H1 (cell line): ENCODE data around the gene SEPTIN7. TPM values are rescaled to one million over a fixed set of nuclear protein-coding genes. Genes with fewer than 3 reads are reported as not detected.

Experiments used
- CTCF ChIA-PET: fragments of 300-600 bp; sonication (Branson Sonifier 250); formaldehyde crosslinking; loops from one replicate; lab custom pipeline; 2021; ENCODE audit not compliant: partially characterized antibody; lab: Charles Lee
- POLR2A ChIA-PET: fragments of 300-600 bp; sonication (Branson Sonifier 250); formaldehyde crosslinking; loops from one replicate; lab custom pipeline; 2021; ENCODE audit warnings: inconsistent platforms; ENCODE audit not compliant: partially characterized antibody; lab: Charles Lee
- DNase-seq, 2 experiments: peaks; one replicate each; pipeline versions ENCODE4 v3.0.0 to v3.0.0-alpha.2; 2010 to 2022; ENCODE audit warnings: low spot score in 2 of 2, low read depth in 1 of 2, mixed read lengths in 1 of 2
- FAIRE-seq: peaks from 2 replicates; lab custom pipeline; 2011; peaks lifted over from hg19 to GRCh38; lab: Jason Lieb, UNC
- H2AFZ ChIP-seq: 2 replicates; pipeline ENCODE4 v1.8.1; 2012; ENCODE audit warnings: low read length, inconsistent platforms
- H2AK5ac ChIP-seq: 2 replicates; pipeline ENCODE4 v1.6.1; 2013; ENCODE audit warnings: low read depth, low read length
- H2BK120ac ChIP-seq: replicated peaks from 2 replicates; pipeline ENCODE3; 2013; ENCODE audit warnings: low read depth, low read length, inconsistent platforms
- H2BK12ac ChIP-seq: 2 replicates; pipeline ENCODE4 v1.6.1; 2013; ENCODE audit warnings: low read depth, low read length
- H2BK15ac ChIP-seq: 2 replicates; pipeline ENCODE4 v1.6.1; 2013; ENCODE audit warnings: low read length
- H2BK20ac ChIP-seq: 2 replicates; pipeline ENCODE4 v1.6.1; 2013; ENCODE audit warnings: low read length
- H2BK5ac ChIP-seq: 2 replicates; pipeline ENCODE4 v1.6.1; 2013; ENCODE audit warnings: low read depth, low read length
- H3K14ac ChIP-seq: 2 replicates; pipeline ENCODE4 v1.6.1; 2013; ENCODE audit warnings: inconsistent platforms; ENCODE audit not compliant: insufficient read length
- H3K18ac ChIP-seq: 2 replicates; pipeline ENCODE4 v1.6.1; 2013; ENCODE audit warnings: low read length; ENCODE audit errors: extremely low read depth
- H3K23ac ChIP-seq: 2 replicates; pipeline ENCODE4 v1.6.1; 2013; ENCODE audit warnings: inconsistent platforms; ENCODE audit not compliant: insufficient read length
- H3K23me2 ChIP-seq: 2 replicates; pipeline ENCODE4 v1.6.1; 2013; ENCODE audit warnings: low read depth, low read length
- H3K27ac ChIP-seq: 2 replicates; pipeline ENCODE4 v1.6.1; 2011; ENCODE audit warnings: low read depth, low read length, inconsistent platforms
- H3K27me3 ChIP-seq, 4 experiments: replicated peaks in 1 of 4; 1 replicate in 1 of 4; 2 replicates in 3 of 4; pipeline versions ENCODE4 v1.6.1 to v1.8.1; 2011 to 2013; ENCODE audit warnings: low read length in 3 of 4, mild to moderate bottlenecking in 3 of 4, inconsistent platforms in 2 of 4, mixed read lengths in 2 of 4, moderate library complexity in 1 of 4; ENCODE audit not compliant: control insufficient read depth in 3 of 4, insufficient read depth in 3 of 4; ENCODE audit errors: extremely low read depth in 1 of 4
- H3K36me3 ChIP-seq, 4 experiments: 2 replicates each; pipeline versions ENCODE4 v1.6.1 to v1.8.1; 2011 to 2013; ENCODE audit warnings: mild to moderate bottlenecking in 4 of 4, low read length in 3 of 4, moderate library complexity in 2 of 4, control low read depth in 1 of 4, inconsistent platforms in 1 of 4; ENCODE audit not compliant: insufficient read depth in 4 of 4, control insufficient read depth in 2 of 4
- H3K4ac ChIP-seq: replicated peaks from 2 replicates; pipeline ENCODE3; 2013; ENCODE audit warnings: low read length, low read depth, mixed read lengths, inconsistent platforms; ENCODE audit not compliant: insufficient read length
- H3K4me1 ChIP-seq, 4 experiments: replicated peaks in 1 of 4; 1 replicate in 1 of 4; 2 replicates in 3 of 4; pipeline versions ENCODE4 v1.6.1 to v1.8.1; 2011 to 2013; ENCODE audit warnings: low read length in 3 of 4, inconsistent platforms in 2 of 4, mixed read lengths in 1 of 4; ENCODE audit not compliant: insufficient read depth in 4 of 4, control insufficient read depth in 3 of 4
- H3K4me2 ChIP-seq, 2 experiments: 2 replicates each; pipeline versions ENCODE4 v1.6.1 to v1.8.1; 2011 to 2013; ENCODE audit warnings: low read depth in 2 of 2, low read length in 2 of 2, control low read depth in 1 of 2, inconsistent platforms in 1 of 2, mild to moderate bottlenecking in 1 of 2; ENCODE audit not compliant: insufficient read depth in 1 of 2
- H3K4me3 ChIP-seq, 4 experiments: fragments of 200-600, 300-600 bp in 1 of 4; sonication (generic), shearing (Covaris generic), sonication (Bioruptor Twin) in 1 of 4; 2 replicates each; pipeline versions ENCODE4 v1.5.1 to v1.8.1; 2011 to 2016; ENCODE audit warnings: low read length in 4 of 4, low read depth in 3 of 4, control low read depth in 2 of 4, inconsistent platforms in 2 of 4, mild to moderate bottlenecking in 2 of 4, mixed read lengths in 1 of 4, moderate library complexity in 1 of 4; ENCODE audit not compliant: insufficient read depth in 2 of 4; ENCODE audit errors: extremely low read depth in 1 of 4
- H3K56ac ChIP-seq: replicated peaks from 2 replicates; pipeline ENCODE3; 2013; ENCODE audit warnings: low read depth, mild to moderate bottlenecking, mixed read lengths, low read length, inconsistent platforms; ENCODE audit not compliant: insufficient read length
- H3K79me1 ChIP-seq: 2 replicates; pipeline ENCODE4 v1.6.1; 2013; ENCODE audit warnings: low read depth, low read length, control low read depth
- H3K79me2 ChIP-seq, 2 experiments: 2 replicates each; pipeline versions ENCODE4 v1.6.1 to v1.8.1; 2012 to 2013; ENCODE audit warnings: low read length in 2 of 2, mild to moderate bottlenecking in 2 of 2, inconsistent platforms in 1 of 2; ENCODE audit not compliant: insufficient read depth in 2 of 2, control insufficient read depth in 1 of 2
- H3K9ac ChIP-seq, 4 experiments: replicated peaks in 1 of 4; 1 replicate in 1 of 4; 2 replicates in 3 of 4; pipeline versions ENCODE4 v1.6.1 to v1.8.1; 2011 to 2013; ENCODE audit warnings: low read depth in 3 of 4, low read length in 3 of 4, control low read depth in 2 of 4, mild to moderate bottlenecking in 2 of 4, moderate library complexity in 2 of 4, inconsistent platforms in 1 of 4; ENCODE audit errors: extremely low read depth in 1 of 4
- H3K9me3 ChIP-seq, 2 experiments: 2 replicates each; pipeline versions ENCODE4 v1.6.1 to v1.8.1; 2012 to 2013; ENCODE audit warnings: mild to moderate bottlenecking in 2 of 2, moderate library complexity in 2 of 2, control low read depth in 1 of 2, inconsistent platforms in 1 of 2, low read depth in 1 of 2, low read length in 1 of 2, mixed read lengths in 1 of 2; ENCODE audit not compliant: insufficient read depth in 2 of 2
- H4K20me1 ChIP-seq, 2 experiments: replicated peaks in 1 of 2; 2 replicates each; pipeline versions ENCODE3 to v1.8.1; 2011 to 2013; ENCODE audit warnings: inconsistent platforms in 2 of 2, low read length in 2 of 2, mild to moderate bottlenecking in 1 of 2; ENCODE audit not compliant: insufficient read depth in 2 of 2, control insufficient read depth in 1 of 2
- H4K5ac ChIP-seq: 2 replicates; pipeline ENCODE4 v1.6.1; 2013; ENCODE audit warnings: low read length, low read depth, mixed read lengths, inconsistent platforms; ENCODE audit not compliant: insufficient read length
- H4K8ac ChIP-seq: 2 replicates; pipeline ENCODE4 v1.8.0; 2013; ENCODE audit warnings: mild to moderate bottlenecking, moderate library complexity, low read length, inconsistent platforms; ENCODE audit not compliant: insufficient read depth; ENCODE audit errors: extremely low read depth
- H4K91ac ChIP-seq: replicated peaks from 2 replicates; pipeline ENCODE3; 2013; ENCODE audit warnings: low read length, mixed read lengths, inconsistent platforms; ENCODE audit not compliant: insufficient read length
- ATF3 ChIP-seq: IDR thresholded peaks from 2 replicates; pipeline ENCODE4 v1.6.1; 2011; ENCODE audit warnings: low read depth, mild to moderate bottlenecking, low read length; ENCODE audit not compliant: insufficient read depth
- BRCA1 ChIP-seq: IDR thresholded peaks from 2 replicates; pipeline ENCODE4 v1.6.1; 2012; ENCODE audit warnings: low read depth, low read length, improper control_type of control experiment
- CHD1 ChIP-seq: IDR thresholded peaks from 2 replicates; pipeline ENCODE4 v1.6.1; 2012; ENCODE audit warnings: low read depth, low read length, improper control_type of control experiment
- CREB1 ChIP-seq: IDR thresholded peaks from 2 replicates; pipeline ENCODE4 v1.6.1; 2012; ENCODE audit warnings: inconsistent platforms
- CTBP2 ChIP-seq: IDR thresholded peaks from 2 replicates; pipeline ENCODE4 v1.7.0; 2011; ENCODE audit warnings: borderline replicate concordance, mild to moderate bottlenecking, moderate library complexity, mixed read lengths, low read length; ENCODE audit not compliant: insufficient read depth, insufficient read length
- FOSL1 ChIP-seq: IDR thresholded peaks from 2 replicates; pipeline ENCODE4 v1.6.1; 2011; ENCODE audit warnings: mild to moderate bottlenecking, low read depth, low read length, moderate library complexity; ENCODE audit not compliant: insufficient read depth
- HDAC2 ChIP-seq, 2 experiments: fragments of 300-600 bp in 1 of 2; sonication (generic) in 1 of 2; IDR thresholded peaks; 2 replicates each; pipeline ENCODE4 v1.6.1; 2011 to 2012; ENCODE audit warnings: low read depth in 2 of 2, low read length in 2 of 2, mild to moderate bottlenecking in 2 of 2, moderate library complexity in 2 of 2, borderline replicate concordance in 1 of 2, inconsistent platforms in 1 of 2
- NRF1 ChIP-seq: IDR thresholded peaks from 2 replicates; pipeline ENCODE4 v1.6.1; 2011; ENCODE audit warnings: mild to moderate bottlenecking, low read depth, low read length, improper control_type of control experiment
- RNF2 ChIP-seq: fragments of 200-900, 300-1000 bp; sonication (generic); IDR thresholded peaks from 2 replicates; pipeline ENCODE4 v1.7.1; 2016; ENCODE audit warnings: borderline replicate concordance, low read depth, mild to moderate bottlenecking, antibody characterized with exemption, low read length; ENCODE audit not compliant: poor library complexity, severe bottlenecking; ENCODE audit errors: missing control alignments
- SIN3A ChIP-seq, 2 experiments: IDR thresholded peaks in 1 of 2; conservative IDR thresholded peaks in 1 of 2; 2 replicates each; pipeline ENCODE4 v1.6.1; 2011 to 2012; ENCODE audit warnings: low read length in 2 of 2, improper control_type of control experiment in 1 of 2, low read depth in 1 of 2, mild to moderate bottlenecking in 1 of 2
- SIRT6 ChIP-seq: IDR thresholded peaks from one replicate; pipeline ENCODE4 v1.7.1; 2012; ENCODE audit warnings: low read length, inconsistent platforms
- TAF7 ChIP-seq: optimal IDR thresholded peaks from 2 replicates; pipeline ENCODE3; 2011; ENCODE audit warnings: low read depth, mild to moderate bottlenecking, inconsistent platforms, low read length, moderate library complexity, borderline replicate concordance
- TCF12 ChIP-seq: IDR thresholded peaks from 2 replicates; pipeline ENCODE4 v1.6.1; 2011; ENCODE audit warnings: low read depth, mild to moderate bottlenecking, low read length
- WGBS, 2 experiments: shearing (Covaris generic) in 1 of 2; methylation state at CpG; one replicate each; pipeline versions ENCODE4 v1.1.6 to v1.1.7; 2013 to 2015; ENCODE audit warnings: low lambda C conversion rate in 2 of 2, mixed read lengths in 2 of 2, inconsistent platforms in 1 of 2, low coverage in 1 of 2, missing lambda C conversion rate in 1 of 2; ENCODE audit not compliant: insufficient replicate concordance in 2 of 2, insufficient coverage in 1 of 2, insufficient read length in 1 of 2; ENCODE audit errors: extremely low coverage in 1 of 2, missing lambda C conversion rate in 1 of 2; 5-methylcytosine and 5-hydroxymethylcytosine counted together
- polyA plus RNA-seq, 7 experiments: library from polyadenylated mRNA; depleted of rRNA in 3 of 7; stranded (reverse) in 5 of 7; unstranded in 2 of 7; fragments of >200 nt in 5 of 7; fragments of 200-250 nt in 2 of 7; gene quantifications; 1 replicate in 5 of 7; 2 replicates in 1 of 7; 4 replicates in 1 of 7; pipeline versions ENCODE4 v1.2.1 to v1.2.3, GENCODE V29; 2011 to 2013; ENCODE audit warnings: missing spikeins in 2 of 7, mixed read lengths in 2 of 7
- total RNA-seq: library from RNA; stranded (reverse); fragmentation: NEBNext Ultra II Directional; extraction: Animal tissue kit (Norgen Biotek cat#: 25700); gene quantifications from 2 replicates; pipeline ENCODE4 v1.2.1, GENCODE V29; 2021

The SEPTIN7 gene
- total and polyA plus RNA-seq, 2 of the 8 experiments (the other 6 are each of a cell fraction or from before 2014, with no cell fraction given), result 85.3 to 183 TPM

- FAIRE-seq (no peak), DNase-seq (no peak)
- no peaks in the 10 kb centered on the region for H4K20me1 ChIP-seq
- H4K8ac ChIP-seq, result no peak overlapping the region
- no peak overlapping the region for H3K9ac ChIP-seq
- no peak overlapping the region for H2AK5ac ChIP-seq
- no peak overlapping the region for H3K4me2 ChIP-seq
- no peak overlapping the region for H3K27ac ChIP-seq
- no peak overlapping the region for H2BK5ac ChIP-seq
- no peak overlapping the region for H3K56ac ChIP-seq
- no peaks in the 10 kb centered on the region for H3K23me2 ChIP-seq
- H2BK20ac ChIP-seq, result no peak overlapping the region
- no peaks in the 10 kb centered on the region for H3K9me3 ChIP-seq
- no peak overlapping the region for H3K18ac ChIP-seq
- no peaks in the 10 kb centered on the region for H3K27me3 ChIP-seq
- no peak overlapping the region for H2BK12ac ChIP-seq
- H3K79me2 ChIP-seq, result no peaks in the 10 kb centered on the region
- no peak overlapping the region for H4K5ac ChIP-seq
- 94% methylated on average over 2 of the region's 2 CpGs; no CpG with 5 or more reads in 1 of the 2 experiments for WGBS, 2 experiments
- H3K23ac ChIP-seq, result no peak overlapping the region
- H2BK15ac ChIP-seq, result no peak overlapping the region
- POLR2A ChIA-PET, result interaction anchor here (1.0 to 1.2 kb wide), 2 partner anchors 10 to 16 kb away, joined by 3 read pairs; partner anchors contain the start of gene SEPTIN7
- TF ChIP-seq FOSL1 (no peak), RNF2 (no peak), HDAC2 (IDR thresholded peaks at IDR 0.05; ENCODE audit: borderline replicate concordance in 1 of 2, low read depth in 2 of 2, low read length in 2 of 2) (no peak), CHD1 (no peak), ATF3 (no peak), CREB1 (no peak), SIN3A (conservative IDR thresholded peaks at IDR 0.05 in 1 of 2, IDR thresholded peaks at IDR 0.05 in 1 of 2; ENCODE audit: low read depth in 1 of 2, low read length in 2 of 2) (no peak), TAF7 (no peak), NRF1 (no peak), CTBP2 (no peak), BRCA1 (no peak), SIRT6 (no peak), TCF12 (no peak)
- CTCF ChIA-PET, result interaction anchor here (0.9 to 1.0 kb wide), 2 partner anchors 12 to 63 kb away, joined by 3 read pairs; no protein-coding TSS in a partner anchor
- no peaks in the 10 kb centered on the region for H3K4me1 ChIP-seq
- no peaks in the 10 kb centered on the region for H3K36me3 ChIP-seq
- no peak overlapping the region for H2AFZ ChIP-seq
- H3K4me3 ChIP-seq, result no peak overlapping the region
- no peak overlapping the region for H2BK120ac ChIP-seq
- no peak overlapping the region for H3K14ac ChIP-seq
- no peaks in the 10 kb centered on the region for H3K79me1 ChIP-seq
- H4K91ac ChIP-seq, result no peak overlapping the region
- H3K4ac ChIP-seq, result no peak overlapping the region
Measured at GRCh38 chr7:35785250-35785649, 15.6 kb upstream of the SEPTIN7 start.
